HCT116 (cell line): ENCODE measurements around the gene PLD3. TPM values are rescaled to one million over a fixed set of nuclear protein-coding genes. Genes with fewer than 3 reads are reported as not detected.

Source experiments
- ATAC-seq: fragments of 200-7000 bp; cut with Tn5 transposase; 2 replicates; pipeline ENCODE4 v1.9.1; 2020; ENCODE audit warnings: mild to moderate bottlenecking, moderate library complexity
- BruUV-seq: library from RNA; stranded (reverse); fragments of 400-500 nt; replicated peaks from 2 replicates; lab custom pipeline; 2021; lab: Mats Ljungman, UMichigan
- CTCF ChIA-PET: fragments of 300-600 bp; sonication (Branson Sonifier 250); formaldehyde crosslinking; loops from one replicate; lab custom pipeline; 2021; ENCODE audit warnings: antibody characterized with exemption; lab: Charles Lee
- POLR2A ChIA-PET: fragments of 300-600, 350-600 bp; sonication (Branson Sonifier 250); formaldehyde crosslinking; loops from one replicate; lab custom pipeline; 2021; ENCODE audit warnings: antibody characterized with exemption; lab: Charles Lee
- RAD21 ChIA-PET, 2 experiments: fragments of 300-600 bp; sonication (Branson Sonifier 250); formaldehyde crosslinking; loops; one replicate each; lab custom pipeline; 2023; ENCODE audit warnings: low total read pairs in 2 of 2; ENCODE audit not compliant: uncharacterized antibody in 2 of 2, unreplicated experiment in 2 of 2, low non-redundant PET in 1 of 2; lab: Charles Lee
- DNase-seq: peaks from one replicate; pipeline ENCODE4 v3.0.0-alpha.2; 2010; ENCODE audit warnings: low read depth, low spot score
- H2AFZ ChIP-seq: fragments of 200-600 bp; shearing (Covaris generic), sonication (generic); 2 replicates; pipeline ENCODE4 v1.6.1; 2017; ENCODE audit warnings: low read depth, mixed run types, mixed read lengths, antibody characterized with exemption, low read length; ENCODE audit not compliant: poor library complexity, severe bottlenecking
- H3K27ac ChIP-seq: 2 replicates; pipeline ENCODE4 v1.5.1; 2012; ENCODE audit warnings: low read depth, low read length
- H3K27me3 ChIP-seq: fragments of 200-600 bp; sonication (generic); 2 replicates; pipeline ENCODE4 v1.6.1; 2016; ENCODE audit warnings: mixed run types, low read length, mixed read lengths; ENCODE audit not compliant: insufficient read depth
- H3K36me3 ChIP-seq, 2 experiments: fragments of 200-500 bp in 1 of 2; fragments of 200-600 bp in 1 of 2; sonication (Bioruptor generic) in 1 of 2; sonication (generic) in 1 of 2; 2 replicates each; pipeline versions ENCODE4 v1.5.1 to v1.6.1; 2014 to 2016; ENCODE audit warnings: low read length in 2 of 2, inconsistent platforms in 1 of 2, mixed read lengths in 1 of 2, mixed run types in 1 of 2; ENCODE audit not compliant: insufficient read depth in 2 of 2, control insufficient read depth in 1 of 2
- H3K4me1 ChIP-seq, 2 experiments: fragments of 200-600 bp in 1 of 2; sonication (generic) in 1 of 2; 2 replicates each; pipeline versions ENCODE4 v1.5.1 to v1.6.1; 2012 to 2017; ENCODE audit warnings: low read length in 2 of 2, inconsistent platforms in 1 of 2, mild to moderate bottlenecking in 1 of 2, mixed read lengths in 1 of 2, mixed run types in 1 of 2, moderate library complexity in 1 of 2; ENCODE audit not compliant: insufficient read depth in 2 of 2, control insufficient read depth in 1 of 2
- H3K4me2 ChIP-seq: fragments of 200-600 bp; sonication (generic); 2 replicates; pipeline ENCODE4 v1.6.1; 2017; ENCODE audit warnings: mixed run types, low read length, mixed read lengths
- H3K4me3 ChIP-seq, 2 experiments: fragments of 200-600 bp in 1 of 2; sonication (generic) in 1 of 2; replicated peaks in 1 of 2; 2 replicates each; pipeline ENCODE4 v1.5.1; 2011 to 2016; ENCODE audit warnings: low read length in 2 of 2, control low read depth in 1 of 2, low read depth in 1 of 2, mild to moderate bottlenecking in 1 of 2, mixed read lengths in 1 of 2, mixed run types in 1 of 2
- H3K79me2 ChIP-seq: fragments of 200-600 bp; sonication (generic); 2 replicates; pipeline ENCODE4 v1.6.1; 2017; ENCODE audit warnings: mild to moderate bottlenecking, mixed run types, low read length, moderate library complexity, mixed read lengths; ENCODE audit not compliant: insufficient read depth
- H3K9ac ChIP-seq: fragments of 200-600 bp; sonication (generic); 2 replicates; pipeline ENCODE4 v1.6.1; 2016; ENCODE audit warnings: low read length, mixed read lengths
- H3K9me2 ChIP-seq: fragments of 200-600 bp; sonication (generic), shearing (Covaris generic); 2 replicates; pipeline ENCODE4 v1.6.1; 2017; ENCODE audit warnings: mixed run types, mild to moderate bottlenecking, moderate library complexity; ENCODE audit not compliant: insufficient read depth
- H3K9me3 ChIP-seq, 2 experiments: fragments of 200-500 bp in 1 of 2; fragments of 200-600 bp in 1 of 2; sonication (Bioruptor generic) in 1 of 2; sonication (generic) in 1 of 2; 2 replicates each; pipeline ENCODE4 v1.6.1; 2014 to 2017; ENCODE audit warnings: low read length in 2 of 2, mixed read lengths in 2 of 2, inconsistent platforms in 1 of 2, low read depth in 1 of 2, mild to moderate bottlenecking in 1 of 2, mixed run types in 1 of 2, moderate library complexity in 1 of 2; ENCODE audit not compliant: control insufficient read depth in 1 of 2, insufficient read depth in 1 of 2
- H4K20me1 ChIP-seq: fragments of 200-600 bp; sonication (generic), shearing (Covaris generic); 2 replicates; pipeline ENCODE4 v1.6.1; 2017; ENCODE audit warnings: mixed run types, mild to moderate bottlenecking, moderate library complexity; ENCODE audit not compliant: insufficient read depth
- CBX3 ChIP-seq: IDR thresholded peaks from 2 replicates; pipeline ENCODE4 v1.6.1; 2012; ENCODE audit warnings: low read depth
- CEBPB ChIP-seq: IDR thresholded peaks from 2 replicates; pipeline ENCODE4 v1.6.1; 2012; ENCODE audit warnings: low read depth
- EZH2 ChIP-seq: fragments of 200-600 bp; sonication (generic); IDR thresholded peaks from 2 replicates; pipeline ENCODE4 v1.6.1; 2017; ENCODE audit warnings: antibody characterized with exemption, mixed run types
- EZH2phosphoT487 ChIP-seq: fragments of 200-600 bp; IDR thresholded peaks from 2 replicates; pipeline ENCODE4 v1.6.1; 2018; ENCODE audit warnings: antibody characterized with exemption, borderline replicate concordance
- RAD21 ChIP-seq: IDR thresholded peaks from 2 replicates; pipeline ENCODE4 v1.6.1; 2012; ENCODE audit warnings: low read depth, mild to moderate bottlenecking
- SRF ChIP-seq: IDR thresholded peaks from 2 replicates; pipeline ENCODE4 v1.6.1; 2012; ENCODE audit warnings: low read depth
- TCF7L2 ChIP-seq: IDR thresholded peaks from 2 replicates; pipeline ENCODE4 v1.7.0; 2011; ENCODE audit warnings: borderline replicate concordance, inconsistent platforms; ENCODE audit not compliant: insufficient read depth, insufficient read length; ENCODE audit errors: extremely low read depth
- intact Hi-C: fragments of 100-400 bp; cut with micrococcal nuclease; formaldehyde crosslinking; loops from 2 replicates; pipeline ENCODE4 v1.10.0; 2022
- total RNA-seq: library from RNA; stranded (reverse); gene quantifications from one replicate; pipeline ENCODE4 v1.2.1, GENCODE V29; 2021; ENCODE audit not compliant: unreplicated experiment
- TF ChIP-seq, protein P1 (sequence below): IDR thresholded peaks from 2 replicates; pipeline ENCODE4 v1.6.1; 2011; ENCODE audit warnings: mild to moderate bottlenecking, low read length, moderate library complexity; ENCODE audit not compliant: insufficient replicate concordance; ENCODE audit errors: extremely low read depth
- TF ChIP-seq, protein P2 (sequence below): IDR thresholded peaks from 2 replicates; pipeline ENCODE4 v1.6.1; 2012
- TF ChIP-seq, protein P3 (sequence below): IDR thresholded peaks from 2 replicates; pipeline ENCODE4 v1.6.1; 2012; ENCODE audit warnings: low read depth

Gene PLD3
- total RNA-seq, 1 experiment from 2014 or later: 123 TPM

DNA sequence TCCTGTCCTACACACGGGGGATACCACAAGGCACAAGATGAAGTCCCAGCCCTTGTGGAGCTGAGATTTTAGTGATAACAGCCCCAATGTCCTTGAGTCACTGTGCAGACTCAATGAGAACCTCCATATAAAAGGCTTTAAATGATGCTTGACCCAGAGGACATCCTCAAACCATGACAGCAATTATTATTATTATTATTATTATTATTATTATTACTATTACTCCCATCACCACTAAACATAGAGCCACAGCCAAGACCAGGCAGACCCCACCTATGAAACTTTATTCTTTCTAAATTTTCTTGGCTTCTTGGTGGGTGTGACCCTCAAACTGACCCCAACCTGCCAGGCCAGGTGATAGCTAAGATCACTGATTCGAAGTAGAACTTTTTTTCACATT lies 11.4 kb upstream of the PLD3 start:
- Histone ChIP-seq H3K36me3 (peaks cover 14 to 23% of the 10 kb centered on the region in 2 experiments), H3K4me3 (no peak overlapping the region), H3K9me2 (no peaks in the 10 kb centered on the region), H3K4me1 (no peaks in the 10 kb centered on the region), H3K27ac (no peak overlapping the region), H3K9me3 (no peaks in the 10 kb centered on the region), H2AFZ (no peak overlapping the region), H3K27me3 (no peaks in the 10 kb centered on the region), H4K20me1 (no peaks in the 10 kb centered on the region), H3K4me2 (no peak overlapping the region), H3K9ac (no peak overlapping the region), H3K79me2 (peaks cover 17% of the 10 kb centered on the region)
- no peak for DNase-seq
- TF ChIP-seq, protein P1, sequence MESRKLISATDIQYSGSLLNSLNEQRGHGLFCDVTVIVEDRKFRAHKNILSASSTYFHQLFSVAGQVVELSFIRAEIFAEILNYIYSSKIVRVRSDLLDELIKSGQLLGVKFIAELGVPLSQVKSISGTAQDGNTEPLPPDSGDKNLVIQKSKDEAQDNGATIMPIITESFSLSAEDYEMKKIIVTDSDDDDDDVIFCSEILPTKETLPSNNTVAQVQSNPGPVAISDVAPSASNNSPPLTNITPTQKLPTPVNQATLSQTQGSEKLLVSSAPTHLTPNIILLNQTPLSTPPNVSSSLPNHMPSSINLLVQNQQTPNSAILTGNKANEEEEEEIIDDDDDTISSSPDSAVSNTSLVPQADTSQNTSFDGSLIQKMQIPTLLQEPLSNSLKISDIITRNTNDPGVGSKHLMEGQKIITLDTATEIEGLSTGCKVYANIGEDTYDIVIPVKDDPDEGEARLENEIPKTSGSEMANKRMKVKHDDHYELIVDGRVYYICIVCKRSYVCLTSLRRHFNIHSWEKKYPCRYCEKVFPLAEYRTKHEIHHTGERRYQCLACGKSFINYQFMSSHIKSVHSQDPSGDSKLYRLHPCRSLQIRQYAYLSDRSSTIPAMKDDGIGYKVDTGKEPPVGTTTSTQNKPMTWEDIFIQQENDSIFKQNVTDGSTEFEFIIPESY: no peak
- intact Hi-C loops: no loop called here
- ChIA-PET CTCF (no interaction called here), POLR2A (no interaction called here), RAD21 (no interaction called here)
- no TSS peak for BruUV-seq
- ATAC-seq: no peak

DNA sequence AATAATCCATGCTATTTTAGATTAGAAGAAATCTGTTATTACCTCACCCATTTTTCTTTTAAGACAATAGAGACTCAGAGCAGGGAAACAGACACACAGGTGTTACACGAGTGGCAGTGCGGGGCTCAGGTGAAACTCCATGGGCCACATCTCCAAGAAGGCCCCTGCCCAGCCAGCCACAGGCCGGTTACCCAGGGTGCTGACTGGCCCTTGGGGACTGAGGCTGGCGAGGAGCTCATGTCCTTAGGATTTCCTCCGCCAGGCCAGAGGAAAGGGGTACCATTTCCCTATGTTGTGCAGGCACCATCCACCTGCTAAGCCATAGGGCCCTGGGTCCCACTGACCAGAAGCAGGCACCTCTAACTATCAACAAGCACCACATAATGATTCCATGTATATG lies 10.9 kb upstream of the PLD3 start:
- CTCF ChIA-PET: no interaction called here
- intact Hi-C loops: no loop called here

More for the DNA sequence above, 10.9 kb upstream of the PLD3 start:
- no TSS peak for BruUV-seq
- Histone ChIP-seq H3K4me2 (no peak overlapping the region), H3K4me1 (no peaks in the 10 kb centered on the region), H3K27ac (no peak overlapping the region), H3K9me2 (no peaks in the 10 kb centered on the region), H2AFZ (no peak overlapping the region), H4K20me1 (no peaks in the 10 kb centered on the region), H3K9me3 (no peaks in the 10 kb centered on the region), H3K27me3 (no peaks in the 10 kb centered on the region), H3K4me3 (no peak overlapping the region), H3K36me3 (peaks cover 11 to 22% of the 10 kb centered on the region in 2 experiments), H3K9ac (no peak overlapping the region), H3K79me2 (peaks cover 21% of the 10 kb centered on the region)
- ChIA-PET RAD21 (no interaction called here), POLR2A (no interaction called here)
- TF ChIP-seq SRF (no peak), TCF7L2 (no peak), CBX3 (no peak), EZH2phosphoT487 (no peak), CEBPB (no peak), RAD21 (no peak), EZH2 (no peak)
- TF ChIP-seq, protein P2, sequence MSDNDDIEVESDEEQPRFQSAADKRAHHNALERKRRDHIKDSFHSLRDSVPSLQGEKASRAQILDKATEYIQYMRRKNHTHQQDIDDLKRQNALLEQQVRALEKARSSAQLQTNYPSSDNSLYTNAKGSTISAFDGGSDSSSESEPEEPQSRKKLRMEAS: no peak
- TF ChIP-seq, protein P3, sequence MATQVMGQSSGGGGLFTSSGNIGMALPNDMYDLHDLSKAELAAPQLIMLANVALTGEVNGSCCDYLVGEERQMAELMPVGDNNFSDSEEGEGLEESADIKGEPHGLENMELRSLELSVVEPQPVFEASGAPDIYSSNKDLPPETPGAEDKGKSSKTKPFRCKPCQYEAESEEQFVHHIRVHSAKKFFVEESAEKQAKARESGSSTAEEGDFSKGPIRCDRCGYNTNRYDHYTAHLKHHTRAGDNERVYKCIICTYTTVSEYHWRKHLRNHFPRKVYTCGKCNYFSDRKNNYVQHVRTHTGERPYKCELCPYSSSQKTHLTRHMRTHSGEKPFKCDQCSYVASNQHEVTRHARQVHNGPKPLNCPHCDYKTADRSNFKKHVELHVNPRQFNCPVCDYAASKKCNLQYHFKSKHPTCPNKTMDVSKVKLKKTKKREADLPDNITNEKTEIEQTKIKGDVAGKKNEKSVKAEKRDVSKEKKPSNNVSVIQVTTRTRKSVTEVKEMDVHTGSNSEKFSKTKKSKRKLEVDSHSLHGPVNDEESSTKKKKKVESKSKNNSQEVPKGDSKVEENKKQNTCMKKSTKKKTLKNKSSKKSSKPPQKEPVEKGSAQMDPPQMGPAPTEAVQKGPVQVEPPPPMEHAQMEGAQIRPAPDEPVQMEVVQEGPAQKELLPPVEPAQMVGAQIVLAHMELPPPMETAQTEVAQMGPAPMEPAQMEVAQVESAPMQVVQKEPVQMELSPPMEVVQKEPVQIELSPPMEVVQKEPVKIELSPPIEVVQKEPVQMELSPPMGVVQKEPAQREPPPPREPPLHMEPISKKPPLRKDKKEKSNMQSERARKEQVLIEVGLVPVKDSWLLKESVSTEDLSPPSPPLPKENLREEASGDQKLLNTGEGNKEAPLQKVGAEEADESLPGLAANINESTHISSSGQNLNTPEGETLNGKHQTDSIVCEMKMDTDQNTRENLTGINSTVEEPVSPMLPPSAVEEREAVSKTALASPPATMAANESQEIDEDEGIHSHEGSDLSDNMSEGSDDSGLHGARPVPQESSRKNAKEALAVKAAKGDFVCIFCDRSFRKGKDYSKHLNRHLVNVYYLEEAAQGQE: no peak
- no peak for DNase-seq
- no peak for ATAC-seq
